ENCODE measurements around the gene PRCP.

DNA sequence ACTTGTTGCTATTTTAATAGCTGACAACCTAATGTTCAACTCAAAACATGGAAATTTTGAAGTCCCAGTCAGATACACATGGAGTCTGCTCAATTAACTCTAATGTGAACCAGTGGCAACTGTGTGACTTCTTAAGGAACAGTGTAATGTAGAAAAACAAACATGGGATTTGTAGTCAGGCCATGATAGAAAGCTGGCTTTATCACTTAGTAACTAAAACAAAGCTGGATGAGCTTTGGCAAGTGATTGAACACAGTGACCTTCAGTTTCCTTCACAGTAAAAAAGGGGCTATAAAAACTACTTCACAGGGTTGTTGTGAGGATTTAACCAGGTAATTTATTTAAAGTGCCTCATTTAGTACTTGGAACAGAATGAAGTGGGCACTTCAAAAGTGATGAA, 62.6 kb downstream of the PRCP start:
- TF ChIP-seq CTCF (conservative IDR thresholded peaks at IDR 0.05; ENCODE audit: low read depth, low read length) (no peak), EZH2 (IDR thresholded peaks at IDR 0.05; ENCODE audit: borderline replicate concordance, low read depth, low read length, poor library complexity, severe bottlenecking) (no peak)
